H9 (cell line): ENCODE results near the gene TAGLN. TPM values are rescaled to one million over a fixed set of nuclear protein-coding genes. Genes with fewer than 3 reads are reported as not detected.

Experiments
- DNase-seq: peaks from one replicate; pipeline ENCODE4 v3.0.0-alpha.2; 2017
- H2AFZ ChIP-seq: one replicate; pipeline ENCODE4 v1.6.1; 2013; ENCODE audit warnings: mild to moderate bottlenecking, low read length, control low read depth, moderate library complexity
- H2AK5ac ChIP-seq: 2 replicates; pipeline ENCODE4 v1.6.1; 2013; ENCODE audit warnings: low read length, control low read depth, mixed read lengths; ENCODE audit not compliant: insufficient read length
- H2BK120ac ChIP-seq: one replicate; pipeline ENCODE4 v1.6.1; 2013; ENCODE audit warnings: low read depth, mild to moderate bottlenecking, low read length, control low read depth, inconsistent platforms; ENCODE audit not compliant: poor library complexity, severe bottlenecking
- H2BK12ac ChIP-seq: 2 replicates; pipeline ENCODE4 v1.6.1; 2013; ENCODE audit warnings: low read length, control low read depth, mixed read lengths, low read depth; ENCODE audit not compliant: insufficient read length
- H2BK15ac ChIP-seq: 2 replicates; pipeline ENCODE4 v1.6.1; 2013; ENCODE audit warnings: low read depth, low read length, control low read depth
- H2BK20ac ChIP-seq: one replicate; pipeline ENCODE4 v1.6.1; 2013; ENCODE audit warnings: low read depth, mild to moderate bottlenecking, low read length, control low read depth, inconsistent platforms; ENCODE audit not compliant: poor library complexity, severe bottlenecking
- H2BK5ac ChIP-seq: 2 replicates; pipeline ENCODE4 v1.6.1; 2013; ENCODE audit warnings: low read length, control low read depth, mixed read lengths; ENCODE audit not compliant: insufficient read length
- H3K14ac ChIP-seq: 2 replicates; pipeline ENCODE4 v1.6.1; 2013; ENCODE audit warnings: low read length, control low read depth; ENCODE audit not compliant: insufficient read depth
- H3K18ac ChIP-seq: 2 replicates; pipeline ENCODE4 v1.6.1; 2013; ENCODE audit warnings: low read depth, mild to moderate bottlenecking, mixed read lengths, low read length, control low read depth; ENCODE audit not compliant: insufficient read length
- H3K23ac ChIP-seq: 2 replicates; pipeline ENCODE4 v1.6.1; 2013; ENCODE audit warnings: low read length, control low read depth, mixed read lengths, low read depth; ENCODE audit not compliant: insufficient read length
- H3K23me2 ChIP-seq: 2 replicates; pipeline ENCODE4 v1.6.1; 2013; ENCODE audit warnings: low read depth, mild to moderate bottlenecking, mixed read lengths, low read length, control low read depth; ENCODE audit not compliant: insufficient read length, poor library complexity, severe bottlenecking
- H3K27ac ChIP-seq: 2 replicates; pipeline ENCODE4 v1.5.1; 2013; ENCODE audit warnings: low read length, control low read depth, mixed read lengths, low read depth; ENCODE audit not compliant: insufficient read length
- H3K27me3 ChIP-seq: 2 replicates; pipeline ENCODE4 v1.6.1; 2013; ENCODE audit warnings: low read length, control low read depth, inconsistent platforms; ENCODE audit not compliant: insufficient read depth
- H3K4ac ChIP-seq: 2 replicates; pipeline ENCODE4 v1.6.1; 2013; ENCODE audit warnings: low read depth, mild to moderate bottlenecking, control low read depth, inconsistent platforms, low read length, moderate library complexity
- H3K4me1 ChIP-seq: 2 replicates; pipeline ENCODE4 v1.6.1; 2013; ENCODE audit warnings: low read length, control low read depth, inconsistent platforms; ENCODE audit not compliant: insufficient read depth
- H3K4me2 ChIP-seq: 2 replicates; pipeline ENCODE4 v1.6.1; 2013; ENCODE audit warnings: low read length, control low read depth, mixed read lengths; ENCODE audit not compliant: insufficient read length, insufficient read depth
- H3K56ac ChIP-seq: 2 replicates; pipeline ENCODE4 v1.6.1; 2013; ENCODE audit warnings: low read depth, mild to moderate bottlenecking, mixed read lengths, low read length, control low read depth; ENCODE audit not compliant: insufficient read length
- H3K79me1 ChIP-seq: 2 replicates; pipeline ENCODE4 v1.6.1; 2013; ENCODE audit warnings: low read depth, mild to moderate bottlenecking, moderate library complexity, low read length, control low read depth, inconsistent platforms; ENCODE audit not compliant: insufficient read depth, poor library complexity, severe bottlenecking
- H3K79me2 ChIP-seq: 2 replicates; pipeline ENCODE4 v1.6.1; 2013; ENCODE audit warnings: low read length, control low read depth, inconsistent platforms; ENCODE audit not compliant: insufficient read depth
- H3K9ac ChIP-seq: 2 replicates; pipeline ENCODE4 v1.6.1; 2013; ENCODE audit warnings: low read length, control low read depth, mixed read lengths; ENCODE audit not compliant: insufficient read length; ENCODE audit errors: extremely low read depth
- H3K9me3 ChIP-seq: one replicate; pipeline ENCODE4 v1.6.1; 2013; ENCODE audit warnings: low read depth, low read length, inconsistent platforms; ENCODE audit not compliant: control insufficient read depth
- H3T11ph ChIP-seq: one replicate; pipeline ENCODE4 v1.6.1; 2013; ENCODE audit warnings: mild to moderate bottlenecking, low read length, control low read depth, inconsistent platforms
- H4K20me1 ChIP-seq: one replicate; pipeline ENCODE4 v1.6.1; 2013; ENCODE audit not compliant: control insufficient read depth, insufficient read length, insufficient read depth
- H4K5ac ChIP-seq: 2 replicates; pipeline ENCODE4 v1.6.1; 2013; ENCODE audit warnings: low read depth, mild to moderate bottlenecking, mixed read lengths, low read length, control low read depth; ENCODE audit not compliant: insufficient read length
- H4K8ac ChIP-seq: replicated peaks from 2 replicates; pipeline ENCODE4 v1.6.1; 2013; ENCODE audit warnings: low read length, control low read depth, mixed read lengths, low read depth; ENCODE audit not compliant: insufficient read length
- H4K91ac ChIP-seq: 2 replicates; pipeline ENCODE4 v1.6.1; 2013; ENCODE audit warnings: low read depth, mild to moderate bottlenecking, moderate library complexity, mixed read lengths, low read length, control low read depth; ENCODE audit not compliant: insufficient read length
- H3K27ac Mint-ChIP-seq, 3 experiments: 2 replicates in 2 of 3; 3 replicates in 1 of 3; pipeline ENCODE4 v1.8.0; 2020 to 2021; ENCODE audit warnings: mixed read lengths in 3 of 3, mild to moderate bottlenecking in 1 of 3, moderate library complexity in 1 of 3
- H3K27me3 Mint-ChIP-seq: 2 replicates; pipeline ENCODE4 v1.8.0; 2021; ENCODE audit warnings: low read depth, mild to moderate bottlenecking, moderate library complexity, mixed read lengths
- H3K36me3 Mint-ChIP-seq, 3 experiments: 2 replicates in 2 of 3; 3 replicates in 1 of 3; pipeline ENCODE4 v1.8.0; 2020 to 2021; ENCODE audit warnings: low read depth in 3 of 3, mixed read lengths in 3 of 3; ENCODE audit not compliant: insufficient read depth in 1 of 3
- H3K4me1 Mint-ChIP-seq, 2 experiments: 2 replicates each; pipeline ENCODE4 v1.8.0; 2020; ENCODE audit warnings: mixed read lengths in 2 of 2
- H3K4me3 Mint-ChIP-seq, 2 experiments: 2 replicates in 1 of 2; 3 replicates in 1 of 2; pipeline ENCODE4 v1.8.0; 2020 to 2021; ENCODE audit warnings: mild to moderate bottlenecking in 2 of 2, mixed read lengths in 2 of 2, moderate library complexity in 1 of 2
- H3K9me3 Mint-ChIP-seq, 2 experiments: 2 replicates in 1 of 2; 3 replicates in 1 of 2; pipeline ENCODE4 v1.8.0; 2020; ENCODE audit warnings: mild to moderate bottlenecking in 2 of 2, mixed read lengths in 2 of 2, moderate library complexity in 1 of 2
- WGBS: extraction: QIAGEN DNeasy Blood & Tissue Kit; methylation state at CpG from one replicate; pipeline ENCODE4 v1.1.7; 2013; ENCODE audit warnings: missing lambda C conversion rate, low lambda C conversion rate, mixed read lengths; ENCODE audit not compliant: insufficient read length; ENCODE audit errors: extremely low coverage; 5-methylcytosine and 5-hydroxymethylcytosine counted together
- total RNA-seq: library from RNA; stranded (reverse); gene quantifications from 2 replicates; pipeline ENCODE4 v1.2.1, GENCODE V29; 2021
- TF ChIP-seq, protein P1 (sequence below): fragments of 200-600 bp; sonication (generic); conservative IDR thresholded peaks from 3 replicates; pipeline ENCODE4 v1.8.0; 2021; ENCODE audit warnings: antibody characterized with exemption, mild to moderate bottlenecking

Gene TAGLN
- total RNA-seq, 1 experiment from 2014 or later = 176 TPM

DNA sequence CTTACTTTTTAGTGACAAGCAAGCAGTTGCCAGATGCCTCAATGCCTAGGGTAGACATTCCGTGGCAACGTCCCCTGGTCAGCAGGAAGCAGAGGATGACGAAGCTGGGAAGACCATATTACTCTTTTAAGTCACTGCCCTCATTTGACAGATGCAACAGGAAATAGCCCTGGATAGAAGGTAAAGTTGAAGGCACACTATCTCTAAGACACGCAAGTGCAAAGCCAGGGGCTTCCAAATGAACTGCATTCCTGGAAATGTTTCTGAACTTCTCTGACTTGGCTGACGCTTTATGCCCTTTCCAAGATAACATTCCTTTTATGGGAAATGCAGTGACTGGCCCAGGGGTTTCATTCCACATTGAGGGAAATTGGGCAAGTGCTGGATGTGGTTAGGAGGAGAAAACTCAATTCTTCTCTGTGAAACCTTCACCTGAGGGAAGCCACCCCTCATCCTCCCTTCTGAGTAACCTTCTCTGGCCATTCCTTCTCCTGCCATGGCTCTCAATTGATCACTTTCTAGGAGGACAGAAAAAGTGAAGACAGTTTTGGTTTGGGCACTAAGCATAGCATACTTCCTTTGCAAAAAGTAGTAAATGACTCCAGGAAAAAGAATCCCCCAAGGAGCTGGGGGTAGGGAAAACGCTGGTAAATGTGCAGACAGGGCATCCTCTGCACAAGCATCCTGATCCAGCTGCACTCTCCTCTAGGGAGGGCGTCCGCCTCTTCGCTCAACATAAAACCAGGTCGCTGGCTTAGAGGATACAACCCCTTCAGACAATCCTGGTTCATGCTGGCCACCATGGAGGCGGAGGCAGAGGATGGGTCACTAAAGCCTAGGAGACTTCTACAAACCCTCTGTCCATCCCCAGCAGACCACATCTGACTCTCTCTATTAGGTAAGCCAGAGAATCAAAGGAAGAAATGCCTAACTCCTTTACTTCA, 18.2 kb downstream of the TAGLN start:
- no peak overlapping the region for H3T11ph ChIP-seq
- Mint-ChIP-seq H3K4me3 (no peak overlapping the region), H3K36me3 (peaks cover 9 to 63% (median 40%) of the 10 kb centered on the region in 3 experiments), H3K4me1 (peaks cover 6 to 7% of the 10 kb centered on the region in 2 experiments), H3K27me3 (no peaks in the 10 kb centered on the region), H3K9me3 (no peaks in the 10 kb centered on the region), H3K27ac (no peak overlapping the region)
- H3K14ac ChIP-seq = no peak overlapping the region
- no peaks in the 10 kb centered on the region for H3K27me3 ChIP-seq
- H4K8ac ChIP-seq = no peak overlapping the region
- no peak overlapping the region for H3K4me2 ChIP-seq
- no peak overlapping the region for H3K18ac ChIP-seq
- H4K91ac ChIP-seq = no peak overlapping the region
- no peak overlapping the region for H3K56ac ChIP-seq
- H2BK5ac ChIP-seq = no peak overlapping the region
- H3K4ac ChIP-seq = no peak overlapping the region
- H4K20me1 ChIP-seq = no peaks in the 10 kb centered on the region
- H3K9me3 ChIP-seq = no peaks in the 10 kb centered on the region
- no peak overlapping the region for H2BK15ac ChIP-seq
- no peak overlapping the region for H2BK12ac ChIP-seq
- H3K79me1 ChIP-seq = no peaks in the 10 kb centered on the region
- H2AK5ac ChIP-seq = no peak overlapping the region
- TF ChIP-seq, protein P1, sequence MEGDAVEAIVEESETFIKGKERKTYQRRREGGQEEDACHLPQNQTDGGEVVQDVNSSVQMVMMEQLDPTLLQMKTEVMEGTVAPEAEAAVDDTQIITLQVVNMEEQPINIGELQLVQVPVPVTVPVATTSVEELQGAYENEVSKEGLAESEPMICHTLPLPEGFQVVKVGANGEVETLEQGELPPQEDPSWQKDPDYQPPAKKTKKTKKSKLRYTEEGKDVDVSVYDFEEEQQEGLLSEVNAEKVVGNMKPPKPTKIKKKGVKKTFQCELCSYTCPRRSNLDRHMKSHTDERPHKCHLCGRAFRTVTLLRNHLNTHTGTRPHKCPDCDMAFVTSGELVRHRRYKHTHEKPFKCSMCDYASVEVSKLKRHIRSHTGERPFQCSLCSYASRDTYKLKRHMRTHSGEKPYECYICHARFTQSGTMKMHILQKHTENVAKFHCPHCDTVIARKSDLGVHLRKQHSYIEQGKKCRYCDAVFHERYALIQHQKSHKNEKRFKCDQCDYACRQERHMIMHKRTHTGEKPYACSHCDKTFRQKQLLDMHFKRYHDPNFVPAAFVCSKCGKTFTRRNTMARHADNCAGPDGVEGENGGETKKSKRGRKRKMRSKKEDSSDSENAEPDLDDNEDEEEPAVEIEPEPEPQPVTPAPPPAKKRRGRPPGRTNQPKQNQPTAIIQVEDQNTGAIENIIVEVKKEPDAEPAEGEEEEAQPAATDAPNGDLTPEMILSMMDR = no peak
- no peaks in the 10 kb centered on the region for H3K23me2 ChIP-seq
- no peak overlapping the region for H3K27ac ChIP-seq
- no peak overlapping the region for H3K23ac ChIP-seq
- no CpG with 5 or more reads among the region's 11 CpGs for WGBS
- H3K79me2 ChIP-seq = no peaks in the 10 kb centered on the region
- no peak overlapping the region for H2BK20ac ChIP-seq
- H3K4me1 ChIP-seq = no peaks in the 10 kb centered on the region
- no peak overlapping the region for H4K5ac ChIP-seq
- no peak overlapping the region for H2BK120ac ChIP-seq
- no peak overlapping the region for H2AFZ ChIP-seq
- H3K9ac ChIP-seq = no peak overlapping the region
- no peak for DNase-seq
